ENCODE results near the gene ARHGAP26.

DNA sequence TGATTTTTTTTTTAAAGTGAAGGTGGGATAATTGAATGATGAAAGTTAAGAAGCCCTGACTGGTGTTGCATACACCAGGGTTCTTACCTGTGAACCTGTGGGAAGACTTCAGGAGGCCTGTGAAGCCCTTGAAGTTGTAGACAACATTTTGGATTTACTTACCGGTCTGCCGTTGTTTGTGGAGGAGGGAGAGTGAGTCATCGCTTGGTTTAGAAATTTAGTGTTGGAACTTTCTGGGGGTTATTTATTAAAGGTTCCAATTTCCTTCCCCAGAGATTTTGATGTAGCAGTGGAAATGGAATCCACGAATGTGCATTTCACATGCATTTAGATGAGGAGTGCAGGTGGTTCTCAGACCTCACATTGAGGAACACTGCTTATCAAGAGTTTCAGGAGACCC, 49.6 kb downstream of the ARHGAP26 start:
- TF ChIP-seq, protein P1, sequence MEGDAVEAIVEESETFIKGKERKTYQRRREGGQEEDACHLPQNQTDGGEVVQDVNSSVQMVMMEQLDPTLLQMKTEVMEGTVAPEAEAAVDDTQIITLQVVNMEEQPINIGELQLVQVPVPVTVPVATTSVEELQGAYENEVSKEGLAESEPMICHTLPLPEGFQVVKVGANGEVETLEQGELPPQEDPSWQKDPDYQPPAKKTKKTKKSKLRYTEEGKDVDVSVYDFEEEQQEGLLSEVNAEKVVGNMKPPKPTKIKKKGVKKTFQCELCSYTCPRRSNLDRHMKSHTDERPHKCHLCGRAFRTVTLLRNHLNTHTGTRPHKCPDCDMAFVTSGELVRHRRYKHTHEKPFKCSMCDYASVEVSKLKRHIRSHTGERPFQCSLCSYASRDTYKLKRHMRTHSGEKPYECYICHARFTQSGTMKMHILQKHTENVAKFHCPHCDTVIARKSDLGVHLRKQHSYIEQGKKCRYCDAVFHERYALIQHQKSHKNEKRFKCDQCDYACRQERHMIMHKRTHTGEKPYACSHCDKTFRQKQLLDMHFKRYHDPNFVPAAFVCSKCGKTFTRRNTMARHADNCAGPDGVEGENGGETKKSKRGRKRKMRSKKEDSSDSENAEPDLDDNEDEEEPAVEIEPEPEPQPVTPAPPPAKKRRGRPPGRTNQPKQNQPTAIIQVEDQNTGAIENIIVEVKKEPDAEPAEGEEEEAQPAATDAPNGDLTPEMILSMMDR (conservative IDR thresholded peaks at IDR 0.05; ENCODE audit: low read depth in 2 of 2), result no peak
- TF ChIP-seq POLR2AphosphoS5 (IDR thresholded peaks at IDR 0.05; ENCODE audit: low read depth) (no peak), CREB1 (CRISPR knock-in tag; IDR thresholded peaks at IDR 0.05; ENCODE audit: low read depth) (no peak), EZH2 (IDR thresholded peaks at IDR 0.05; ENCODE audit: low read depth, unreplicated experiment) (no peak), EZH2phosphoT487 (IDR thresholded peaks at IDR 0.05; ENCODE audit: unreplicated experiment) (no peak)
- TF ChIP-seq, protein P2, sequence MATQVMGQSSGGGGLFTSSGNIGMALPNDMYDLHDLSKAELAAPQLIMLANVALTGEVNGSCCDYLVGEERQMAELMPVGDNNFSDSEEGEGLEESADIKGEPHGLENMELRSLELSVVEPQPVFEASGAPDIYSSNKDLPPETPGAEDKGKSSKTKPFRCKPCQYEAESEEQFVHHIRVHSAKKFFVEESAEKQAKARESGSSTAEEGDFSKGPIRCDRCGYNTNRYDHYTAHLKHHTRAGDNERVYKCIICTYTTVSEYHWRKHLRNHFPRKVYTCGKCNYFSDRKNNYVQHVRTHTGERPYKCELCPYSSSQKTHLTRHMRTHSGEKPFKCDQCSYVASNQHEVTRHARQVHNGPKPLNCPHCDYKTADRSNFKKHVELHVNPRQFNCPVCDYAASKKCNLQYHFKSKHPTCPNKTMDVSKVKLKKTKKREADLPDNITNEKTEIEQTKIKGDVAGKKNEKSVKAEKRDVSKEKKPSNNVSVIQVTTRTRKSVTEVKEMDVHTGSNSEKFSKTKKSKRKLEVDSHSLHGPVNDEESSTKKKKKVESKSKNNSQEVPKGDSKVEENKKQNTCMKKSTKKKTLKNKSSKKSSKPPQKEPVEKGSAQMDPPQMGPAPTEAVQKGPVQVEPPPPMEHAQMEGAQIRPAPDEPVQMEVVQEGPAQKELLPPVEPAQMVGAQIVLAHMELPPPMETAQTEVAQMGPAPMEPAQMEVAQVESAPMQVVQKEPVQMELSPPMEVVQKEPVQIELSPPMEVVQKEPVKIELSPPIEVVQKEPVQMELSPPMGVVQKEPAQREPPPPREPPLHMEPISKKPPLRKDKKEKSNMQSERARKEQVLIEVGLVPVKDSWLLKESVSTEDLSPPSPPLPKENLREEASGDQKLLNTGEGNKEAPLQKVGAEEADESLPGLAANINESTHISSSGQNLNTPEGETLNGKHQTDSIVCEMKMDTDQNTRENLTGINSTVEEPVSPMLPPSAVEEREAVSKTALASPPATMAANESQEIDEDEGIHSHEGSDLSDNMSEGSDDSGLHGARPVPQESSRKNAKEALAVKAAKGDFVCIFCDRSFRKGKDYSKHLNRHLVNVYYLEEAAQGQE (IDR thresholded peaks at IDR 0.05; ENCODE audit: unreplicated experiment), result no peak
- TF ChIP-seq, protein P3, sequence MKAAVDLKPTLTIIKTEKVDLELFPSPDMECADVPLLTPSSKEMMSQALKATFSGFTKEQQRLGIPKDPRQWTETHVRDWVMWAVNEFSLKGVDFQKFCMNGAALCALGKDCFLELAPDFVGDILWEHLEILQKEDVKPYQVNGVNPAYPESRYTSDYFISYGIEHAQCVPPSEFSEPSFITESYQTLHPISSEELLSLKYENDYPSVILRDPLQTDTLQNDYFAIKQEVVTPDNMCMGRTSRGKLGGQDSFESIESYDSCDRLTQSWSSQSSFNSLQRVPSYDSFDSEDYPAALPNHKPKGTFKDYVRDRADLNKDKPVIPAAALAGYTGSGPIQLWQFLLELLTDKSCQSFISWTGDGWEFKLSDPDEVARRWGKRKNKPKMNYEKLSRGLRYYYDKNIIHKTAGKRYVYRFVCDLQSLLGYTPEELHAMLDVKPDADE (IDR thresholded peaks at IDR 0.05), result no peak

All from GM23338 (cell line).